Nephron (organoid): Measurements from ENCODE around the gene BTBD7.

ENCODE experiments used
- H3K27ac Mint-ChIP-seq, 3 experiments: 2 replicates each; pipeline ENCODE4 v1.8.0; 2020; ENCODE audit warnings: mixed read lengths in 3 of 3, mild to moderate bottlenecking in 2 of 3, moderate library complexity in 1 of 3
- H3K27me3 Mint-ChIP-seq: 2 replicates; pipeline ENCODE4 v1.8.0; 2021; ENCODE audit warnings: low read depth, mild to moderate bottlenecking, moderate library complexity, mixed read lengths
- H3K36me3 Mint-ChIP-seq: 2 replicates; pipeline ENCODE4 v1.8.0; 2020; ENCODE audit warnings: low read depth, mixed read lengths
- H3K4me1 Mint-ChIP-seq: 2 replicates; pipeline ENCODE4 v1.8.0; 2020; ENCODE audit warnings: mixed read lengths
- H3K4me3 Mint-ChIP-seq, 3 experiments: 2 replicates each; pipeline ENCODE4 v1.8.0; 2020; ENCODE audit warnings: mild to moderate bottlenecking in 3 of 3, mixed read lengths in 3 of 3, moderate library complexity in 2 of 3
- H3K9me3 Mint-ChIP-seq: 2 replicates; pipeline ENCODE4 v1.8.0; 2020; ENCODE audit warnings: mixed read lengths
- CTCF ChIP-seq, 3 experiments: fragments of 200-600 bp; sonication (generic); IDR thresholded peaks; one replicate each; pipeline ENCODE4 v1.5.0; 2021; ENCODE audit warnings: antibody characterized with exemption in 3 of 3; ENCODE audit not compliant: unreplicated experiment in 3 of 3

Gene BTBD7

GRCh38 chr14:93201155-93201704 is 131.6 kb downstream of the BTBD7 start:
- Mint-ChIP-seq H3K27ac (no peak overlapping the region), H3K27me3 (no peaks in the 10 kb centered on the region), H3K4me1 (peaks cover under 1% of the 10 kb centered on the region), H3K36me3 (peaks cover 10% of the 10 kb centered on the region), H3K4me3 (no peak overlapping the region), H3K9me3 (no peaks in the 10 kb centered on the region)
- no peak for TF ChIP-seq CTCF (IDR thresholded peaks at IDR 0.05; ENCODE audit: unreplicated experiment in 3 of 3)

- Mint-ChIP-seq H3K27ac (no peak overlapping the region), H3K9me3 (no peaks in the 10 kb centered on the region), H3K27me3 (no peaks in the 10 kb centered on the region), H3K36me3 (peaks cover 10% of the 10 kb centered on the region), H3K4me3 (no peak overlapping the region), H3K4me1 (no peaks in the 10 kb centered on the region)
- TF ChIP-seq CTCF (IDR thresholded peaks at IDR 0.05; ENCODE audit: unreplicated experiment in 3 of 3): no peak
These were observed 132.3 kb downstream of the BTBD7 start for GRCh38 chr14:93200553-93200952.

DNA sequence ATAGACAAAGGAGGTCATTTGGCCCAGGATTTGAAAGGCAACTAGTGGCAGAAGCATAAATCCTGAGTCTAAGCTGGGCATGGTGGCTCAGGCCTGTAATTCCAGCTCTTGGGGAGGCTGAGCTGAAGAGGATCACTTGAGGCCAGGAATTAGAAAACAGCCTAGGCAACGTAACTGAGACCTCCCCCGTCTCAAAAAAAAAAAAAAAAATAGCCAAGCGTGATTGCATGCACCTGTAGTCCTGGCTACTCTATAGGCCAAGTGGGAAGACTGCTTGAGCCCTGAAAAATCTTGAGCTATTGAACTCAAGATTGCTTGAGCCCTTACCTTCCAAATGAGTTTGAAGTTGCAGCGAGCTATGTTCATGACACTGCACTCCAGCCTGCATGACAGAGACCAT is 133.8 kb downstream of the BTBD7 start:
- Mint-ChIP-seq H3K4me3 (no peak overlapping the region), H3K36me3 (peaks cover 6% of the 10 kb centered on the region), H3K27ac (no peak overlapping the region), H3K27me3 (no peaks in the 10 kb centered on the region), H3K4me1 (no peaks in the 10 kb centered on the region), H3K9me3 (no peaks in the 10 kb centered on the region)
- TF ChIP-seq CTCF (IDR thresholded peaks at IDR 0.05; ENCODE audit: unreplicated experiment in 3 of 3): no peak

GRCh38 chr14:93195316-93195999 is 137.4 kb downstream of the BTBD7 start:
- no peaks in the 10 kb centered on the region for H3K9me3 Mint-ChIP-seq
- H3K36me3 Mint-ChIP-seq: peaks cover 3% of the 10 kb centered on the region
- no peak overlapping the region for H3K27ac Mint-ChIP-seq
- H3K27me3 Mint-ChIP-seq: no peaks in the 10 kb centered on the region
- no peak overlapping the region for H3K4me3 Mint-ChIP-seq
- TF ChIP-seq CTCF (IDR thresholded peaks at IDR 0.05; ENCODE audit: unreplicated experiment in 3 of 3): no peak
- H3K4me1 Mint-ChIP-seq: no peaks in the 10 kb centered on the region
